ENCODE data around the gene ANAPC2. TPM values are rescaled to one million over a fixed set of nuclear protein-coding genes. Genes with fewer than 3 reads are reported as not detected.

The ANAPC2 gene
- total and polyA plus RNA-seq, 4 donors = 9.3 to 32.6 (median 19.6) TPM

DNA sequence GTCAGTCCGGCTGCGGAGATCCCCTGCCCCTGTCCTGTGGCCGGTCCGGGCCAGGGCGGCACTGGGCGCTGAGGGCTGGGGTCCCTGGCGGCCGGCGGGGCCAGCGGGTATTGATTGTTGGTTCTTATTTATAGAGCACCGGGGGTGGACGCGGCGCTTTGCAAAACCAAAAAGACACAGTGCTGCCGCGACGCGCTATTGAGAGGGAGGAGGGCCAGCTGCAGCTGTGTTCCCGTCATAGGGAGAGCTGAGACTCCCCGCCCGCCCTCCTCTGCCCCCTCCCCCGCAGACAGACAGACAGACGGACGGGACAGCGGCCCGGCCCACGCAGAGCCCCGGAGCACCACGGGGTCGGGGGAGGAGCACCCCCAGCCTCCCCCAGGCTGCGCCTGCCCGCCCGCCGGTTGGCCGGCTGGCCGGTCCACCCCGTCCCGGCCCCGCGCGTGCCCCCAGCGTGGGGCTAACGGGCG is 21.0 kb downstream of the ANAPC2 start (continued):
- no peak for TF ChIP-seq RXRA (IDR thresholded peaks at IDR 0.05)

DNA sequence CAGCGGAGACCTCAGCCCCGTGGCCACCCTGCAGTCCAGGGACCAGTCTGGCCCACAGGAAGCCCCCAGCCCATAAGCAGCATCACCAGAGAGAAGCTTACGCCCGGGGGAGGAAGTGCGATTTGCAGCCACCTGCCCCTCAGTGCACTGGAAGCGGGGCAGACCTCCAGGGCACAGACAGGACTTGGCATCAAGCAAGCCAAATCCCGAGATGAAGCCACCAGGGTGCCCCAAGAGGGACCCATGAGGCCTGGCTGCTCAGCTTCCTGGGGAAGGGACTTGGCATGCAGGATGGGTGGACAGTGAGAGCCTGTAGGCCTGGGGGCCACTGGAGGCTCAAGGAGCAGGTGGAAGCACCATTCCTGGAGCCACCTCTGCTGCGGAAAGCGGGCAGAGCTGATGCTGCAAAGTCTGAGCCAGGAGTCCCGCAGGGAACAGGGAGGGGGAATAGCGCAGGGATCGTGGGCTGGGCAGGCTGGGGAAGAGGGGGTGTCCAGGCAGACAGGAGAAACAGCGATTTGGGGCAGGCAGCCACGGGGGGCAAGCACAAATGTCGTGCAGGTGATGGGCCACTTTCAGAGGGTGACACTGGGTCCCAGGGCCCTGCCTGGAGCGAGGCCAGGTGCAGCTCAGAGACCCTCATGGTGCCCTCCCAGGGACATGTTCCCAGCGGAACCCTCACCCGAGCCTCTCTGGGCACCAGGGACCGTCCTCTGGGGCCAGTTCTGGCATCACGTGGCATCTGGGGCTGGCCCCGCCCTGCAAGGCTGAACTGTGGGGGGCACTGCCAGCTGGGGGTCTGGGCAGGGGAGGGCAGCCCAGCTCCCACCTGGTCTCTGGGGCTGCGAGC is 21.8 kb downstream of the ANAPC2 start:
- Histone ChIP-seq H3K27ac (ENCODE audit: low read depth in 1 of 2, low read length in 2 of 2) (no peak overlapping the region), H3K27me3 (ENCODE audit: control insufficient read depth in 4 of 4, insufficient read depth in 4 of 4, low read length in 3 of 4) (peaks cover 7 to 36% (median 15%) of the 10 kb centered on the region in 4 donors), H3K4me3 (ENCODE audit: low read depth in 1 of 3, low read length in 3 of 3) (no peak overlapping the region), H3K9ac (ENCODE audit: low read depth in 1 of 2, low read length in 2 of 2) (no peak overlapping the region), H3K36me3 (ENCODE audit: control insufficient read depth in 4 of 4, insufficient read depth in 3 of 4, low read depth in 1 of 4, low read length in 3 of 4) (no peaks in the 10 kb centered on the region), H3K9me3 (ENCODE audit: control insufficient read depth in 4 of 4, low read length in 3 of 4) (no peaks in the 10 kb centered on the region), H3K4me1 (ENCODE audit: control insufficient read depth in 4 of 4, insufficient read depth in 4 of 4, low read length in 3 of 4) (peaks cover 18 to 33% (median 22%) of the 10 kb centered on the region in 4 donors)
- 70% methylated on average over 22 of the region's 22 CpGs for WGBS
- TF ChIP-seq, protein P1, sequence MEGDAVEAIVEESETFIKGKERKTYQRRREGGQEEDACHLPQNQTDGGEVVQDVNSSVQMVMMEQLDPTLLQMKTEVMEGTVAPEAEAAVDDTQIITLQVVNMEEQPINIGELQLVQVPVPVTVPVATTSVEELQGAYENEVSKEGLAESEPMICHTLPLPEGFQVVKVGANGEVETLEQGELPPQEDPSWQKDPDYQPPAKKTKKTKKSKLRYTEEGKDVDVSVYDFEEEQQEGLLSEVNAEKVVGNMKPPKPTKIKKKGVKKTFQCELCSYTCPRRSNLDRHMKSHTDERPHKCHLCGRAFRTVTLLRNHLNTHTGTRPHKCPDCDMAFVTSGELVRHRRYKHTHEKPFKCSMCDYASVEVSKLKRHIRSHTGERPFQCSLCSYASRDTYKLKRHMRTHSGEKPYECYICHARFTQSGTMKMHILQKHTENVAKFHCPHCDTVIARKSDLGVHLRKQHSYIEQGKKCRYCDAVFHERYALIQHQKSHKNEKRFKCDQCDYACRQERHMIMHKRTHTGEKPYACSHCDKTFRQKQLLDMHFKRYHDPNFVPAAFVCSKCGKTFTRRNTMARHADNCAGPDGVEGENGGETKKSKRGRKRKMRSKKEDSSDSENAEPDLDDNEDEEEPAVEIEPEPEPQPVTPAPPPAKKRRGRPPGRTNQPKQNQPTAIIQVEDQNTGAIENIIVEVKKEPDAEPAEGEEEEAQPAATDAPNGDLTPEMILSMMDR (IDR thresholded peaks at IDR 0.05; ENCODE audit: low read depth, low read length, missing input control) = no peak
- TF ChIP-seq RXRA (IDR thresholded peaks at IDR 0.05) (no peak), RAD21 (IDR thresholded peaks at IDR 0.05) (no peak), JUND (IDR thresholded peaks at IDR 0.05) (no peak), TAF1 (conservative IDR thresholded peaks at IDR 0.05) (no peak), FOXA2 (IDR thresholded peaks at IDR 0.05) (no peak), YY1 (IDR thresholded peaks at IDR 0.05) (no peak), HNF4A (conservative IDR thresholded peaks at IDR 0.05) (no peak), HNF4G (IDR thresholded peaks at IDR 0.05) (no peak), NR2F2 (IDR thresholded peaks at IDR 0.05) (no peak), FOXA1 (IDR thresholded peaks at IDR 0.05) (no peak), SP1 (IDR thresholded peaks at IDR 0.05) (no peak)
- TF ChIP-seq, protein P2, sequence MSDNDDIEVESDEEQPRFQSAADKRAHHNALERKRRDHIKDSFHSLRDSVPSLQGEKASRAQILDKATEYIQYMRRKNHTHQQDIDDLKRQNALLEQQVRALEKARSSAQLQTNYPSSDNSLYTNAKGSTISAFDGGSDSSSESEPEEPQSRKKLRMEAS (IDR thresholded peaks at IDR 0.05) = no peak
- TF ChIP-seq, protein P3, sequence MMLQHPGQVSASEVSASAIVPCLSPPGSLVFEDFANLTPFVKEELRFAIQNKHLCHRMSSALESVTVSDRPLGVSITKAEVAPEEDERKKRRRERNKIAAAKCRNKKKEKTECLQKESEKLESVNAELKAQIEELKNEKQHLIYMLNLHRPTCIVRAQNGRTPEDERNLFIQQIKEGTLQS (IDR thresholded peaks at IDR 0.05) = no peak
- TF ChIP-seq, protein P4, sequence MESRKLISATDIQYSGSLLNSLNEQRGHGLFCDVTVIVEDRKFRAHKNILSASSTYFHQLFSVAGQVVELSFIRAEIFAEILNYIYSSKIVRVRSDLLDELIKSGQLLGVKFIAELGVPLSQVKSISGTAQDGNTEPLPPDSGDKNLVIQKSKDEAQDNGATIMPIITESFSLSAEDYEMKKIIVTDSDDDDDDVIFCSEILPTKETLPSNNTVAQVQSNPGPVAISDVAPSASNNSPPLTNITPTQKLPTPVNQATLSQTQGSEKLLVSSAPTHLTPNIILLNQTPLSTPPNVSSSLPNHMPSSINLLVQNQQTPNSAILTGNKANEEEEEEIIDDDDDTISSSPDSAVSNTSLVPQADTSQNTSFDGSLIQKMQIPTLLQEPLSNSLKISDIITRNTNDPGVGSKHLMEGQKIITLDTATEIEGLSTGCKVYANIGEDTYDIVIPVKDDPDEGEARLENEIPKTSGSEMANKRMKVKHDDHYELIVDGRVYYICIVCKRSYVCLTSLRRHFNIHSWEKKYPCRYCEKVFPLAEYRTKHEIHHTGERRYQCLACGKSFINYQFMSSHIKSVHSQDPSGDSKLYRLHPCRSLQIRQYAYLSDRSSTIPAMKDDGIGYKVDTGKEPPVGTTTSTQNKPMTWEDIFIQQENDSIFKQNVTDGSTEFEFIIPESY (IDR thresholded peaks at IDR 0.05) = no peak
- no peak for DNase-seq (ENCODE audit: low spot score)

DNA sequence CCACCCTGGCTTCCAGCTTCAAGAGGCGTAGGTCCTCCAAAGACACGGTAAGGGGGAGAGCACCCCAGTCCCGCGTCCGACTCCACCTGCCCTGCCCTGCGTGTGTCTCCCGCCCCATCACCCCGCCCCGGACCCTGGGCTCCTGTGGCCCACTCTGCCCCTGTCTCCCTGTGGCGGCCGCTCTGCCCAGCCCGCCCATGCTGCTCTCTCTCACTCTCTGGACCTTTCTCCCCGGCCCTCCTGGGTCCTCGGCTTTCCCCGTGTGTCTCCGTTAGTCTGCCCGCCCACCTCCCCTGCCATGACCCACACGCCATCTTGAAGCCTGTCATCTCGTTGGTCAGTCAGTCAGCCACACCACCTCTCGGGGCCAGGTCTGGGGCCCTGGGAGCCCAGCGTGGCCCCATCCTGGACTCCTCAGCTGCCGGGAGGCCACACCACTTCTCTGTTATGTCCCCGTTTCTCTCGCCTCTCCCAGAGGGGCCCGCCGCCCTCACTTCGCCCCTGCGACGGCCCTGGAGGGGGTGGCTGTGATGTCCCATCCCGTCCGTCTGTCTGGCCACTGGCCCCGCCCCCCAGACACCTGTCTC is 23.0 kb downstream of the ANAPC2 start:
- Histone ChIP-seq H3K9ac (ENCODE audit: low read depth in 1 of 2, low read length in 2 of 2) (no peak overlapping the region), H3K36me3 (ENCODE audit: control insufficient read depth in 4 of 4, insufficient read depth in 3 of 4, low read depth in 1 of 4, low read length in 3 of 4) (no peaks in the 10 kb centered on the region), H3K27ac (ENCODE audit: low read depth in 1 of 2, low read length in 2 of 2) (no peak overlapping the region), H3K27me3 (ENCODE audit: control insufficient read depth in 4 of 4, insufficient read depth in 4 of 4, low read length in 3 of 4) (peaks cover 5 to 36% (median 15%) of the 10 kb centered on the region in 4 donors), H3K9me3 (ENCODE audit: control insufficient read depth in 4 of 4, low read length in 3 of 4) (no peaks in the 10 kb centered on the region), H3K4me1 (ENCODE audit: control insufficient read depth in 4 of 4, insufficient read depth in 4 of 4, low read length in 3 of 4) (peaks cover 18 to 33% (median 22%) of the 10 kb centered on the region in 4 donors), H3K4me3 (ENCODE audit: low read depth in 1 of 3, low read length in 3 of 3) (no peak overlapping the region)
- no peak for TF ChIP-seq JUND (IDR thresholded peaks at IDR 0.05)
- no peak for TF ChIP-seq TAF1 (conservative IDR thresholded peaks at IDR 0.05)
- TF ChIP-seq, protein P4 (IDR thresholded peaks at IDR 0.05) = no peak
- TF ChIP-seq GABPA (IDR thresholded peaks at IDR 0.05 in 1 of 2, conservative IDR thresholded peaks at IDR 0.05 in 1 of 2) = no peak
- TF ChIP-seq FOXA2 (IDR thresholded peaks at IDR 0.05) = no peak
- TF ChIP-seq, protein P5, sequence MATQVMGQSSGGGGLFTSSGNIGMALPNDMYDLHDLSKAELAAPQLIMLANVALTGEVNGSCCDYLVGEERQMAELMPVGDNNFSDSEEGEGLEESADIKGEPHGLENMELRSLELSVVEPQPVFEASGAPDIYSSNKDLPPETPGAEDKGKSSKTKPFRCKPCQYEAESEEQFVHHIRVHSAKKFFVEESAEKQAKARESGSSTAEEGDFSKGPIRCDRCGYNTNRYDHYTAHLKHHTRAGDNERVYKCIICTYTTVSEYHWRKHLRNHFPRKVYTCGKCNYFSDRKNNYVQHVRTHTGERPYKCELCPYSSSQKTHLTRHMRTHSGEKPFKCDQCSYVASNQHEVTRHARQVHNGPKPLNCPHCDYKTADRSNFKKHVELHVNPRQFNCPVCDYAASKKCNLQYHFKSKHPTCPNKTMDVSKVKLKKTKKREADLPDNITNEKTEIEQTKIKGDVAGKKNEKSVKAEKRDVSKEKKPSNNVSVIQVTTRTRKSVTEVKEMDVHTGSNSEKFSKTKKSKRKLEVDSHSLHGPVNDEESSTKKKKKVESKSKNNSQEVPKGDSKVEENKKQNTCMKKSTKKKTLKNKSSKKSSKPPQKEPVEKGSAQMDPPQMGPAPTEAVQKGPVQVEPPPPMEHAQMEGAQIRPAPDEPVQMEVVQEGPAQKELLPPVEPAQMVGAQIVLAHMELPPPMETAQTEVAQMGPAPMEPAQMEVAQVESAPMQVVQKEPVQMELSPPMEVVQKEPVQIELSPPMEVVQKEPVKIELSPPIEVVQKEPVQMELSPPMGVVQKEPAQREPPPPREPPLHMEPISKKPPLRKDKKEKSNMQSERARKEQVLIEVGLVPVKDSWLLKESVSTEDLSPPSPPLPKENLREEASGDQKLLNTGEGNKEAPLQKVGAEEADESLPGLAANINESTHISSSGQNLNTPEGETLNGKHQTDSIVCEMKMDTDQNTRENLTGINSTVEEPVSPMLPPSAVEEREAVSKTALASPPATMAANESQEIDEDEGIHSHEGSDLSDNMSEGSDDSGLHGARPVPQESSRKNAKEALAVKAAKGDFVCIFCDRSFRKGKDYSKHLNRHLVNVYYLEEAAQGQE (IDR thresholded peaks at IDR 0.05) = no peak
- TF ChIP-seq, protein P3 (IDR thresholded peaks at IDR 0.05) = no peak
- no peak for TF ChIP-seq NR2F2 (IDR thresholded peaks at IDR 0.05)
- no peak for TF ChIP-seq YY1 (IDR thresholded peaks at IDR 0.05)
- TF ChIP-seq RAD21 (IDR thresholded peaks at IDR 0.05) = no peak
- DNase-seq (ENCODE audit: low spot score) = no peak
- 80% methylated on average over 32 of the region's 32 CpGs for WGBS
